ENCODE results near the gene PIWIL1.

The PIWIL1 gene

GRCh38 chr12:130337488-130338303 is at the start of gene PIWIL1:
PIWIL1 (plus strand) TSS chr12:130337887; CDS start chr12:130342592, 4,705 bp downstream.
- H3K4me3 ChIP-seq (ENCODE audit: low read depth, low read length): no peak within 1 kb of the TSS
- DNase-seq (ENCODE audit: low read depth): no peak

- H3K4me3 ChIP-seq (ENCODE audit: low read depth, low read length): no peak overlapping the region
- DNase-seq (ENCODE audit: low read depth): no peak
Measured at GRCh38 chr12:130288206-130288605, 49.5 kb upstream of the PIWIL1 start.

- H3K4me3 ChIP-seq (ENCODE audit: low read depth, low read length): no peak overlapping the region
- DNase-seq (ENCODE audit: low read depth): no peak
Measured at GRCh38 chr12:130288691-130289090, 49.0 kb upstream of the PIWIL1 start.

GRCh38 chr12:130290114-130290513 is 47.6 kb upstream of the PIWIL1 start:
- no peak for DNase-seq (ENCODE audit: low read depth)
- no peak overlapping the region for H3K4me3 ChIP-seq (ENCODE audit: low read depth, low read length)

- DNase-seq (ENCODE audit: low read depth): no peak
Measured at GRCh38 chr12:130298322-130299021, 39.2 kb upstream of the PIWIL1 start.

GRCh38 chr12:130299574-130299973 is 38.1 kb upstream of the PIWIL1 start:
- no peak for DNase-seq (ENCODE audit: low read depth)
- H3K4me3 ChIP-seq (ENCODE audit: low read depth, low read length): no peak overlapping the region

More at GRCh38 chr12:130298322-130299021, 39.2 kb upstream of the PIWIL1 start:
- H3K4me3 ChIP-seq (ENCODE audit: low read depth, low read length): no peak overlapping the region

GRCh38 chr12:130300090-130300489 is 37.6 kb upstream of the PIWIL1 start:
- H3K4me3 ChIP-seq (ENCODE audit: low read depth, low read length): no peak overlapping the region
- no peak for DNase-seq (ENCODE audit: low read depth)

GRCh38 chr12:130300737-130301535 is 36.8 kb upstream of the PIWIL1 start:
- no peak for DNase-seq (ENCODE audit: low read depth)

GRCh38 chr12:130301559-130301958 is 36.1 kb upstream of the PIWIL1 start:
- DNase-seq (ENCODE audit: low read depth): no peak
- no peak overlapping the region for H3K4me3 ChIP-seq (ENCODE audit: low read depth, low read length)

More at GRCh38 chr12:130300737-130301535, 36.8 kb upstream of the PIWIL1 start:
- no peak overlapping the region for H3K4me3 ChIP-seq (ENCODE audit: low read depth, low read length)

GRCh38 chr12:130303781-130304180 is 33.9 kb upstream of the PIWIL1 start:
- DNase-seq (ENCODE audit: low read depth): no peak
- H3K4me3 ChIP-seq (ENCODE audit: low read depth, low read length): no peak overlapping the region

- H3K4me3 ChIP-seq (ENCODE audit: low read depth, low read length): no peak overlapping the region
- DNase-seq (ENCODE audit: low read depth): no peak
Measured at GRCh38 chr12:130307859-130308258, 29.8 kb upstream of the PIWIL1 start.

- DNase-seq (ENCODE audit: low read depth): no peak
- no peak overlapping the region for H3K4me3 ChIP-seq (ENCODE audit: low read depth, low read length)
Measured at GRCh38 chr12:130308393-130308792, 29.3 kb upstream of the PIWIL1 start.

GRCh38 chr12:130316251-130316650 is 21.4 kb upstream of the PIWIL1 start:
- H3K4me3 ChIP-seq (ENCODE audit: low read depth, low read length): no peak overlapping the region
- no peak for DNase-seq (ENCODE audit: low read depth)

GRCh38 chr12:130320536-130320935 is 17.2 kb upstream of the PIWIL1 start:
- no peak overlapping the region for H3K4me3 ChIP-seq (ENCODE audit: low read depth, low read length)
- DNase-seq (ENCODE audit: low read depth): no peak

GRCh38 chr12:130322263-130322662 is 15.4 kb upstream of the PIWIL1 start:
- no peak overlapping the region for H3K4me3 ChIP-seq (ENCODE audit: low read depth, low read length)
- no peak for DNase-seq (ENCODE audit: low read depth)

GRCh38 chr12:130330685-130331084 is 7.0 kb upstream of the PIWIL1 start:
- no peak for DNase-seq (ENCODE audit: low read depth)
- H3K4me3 ChIP-seq (ENCODE audit: low read depth, low read length): no peak overlapping the region

GRCh38 chr12:130331146-130331545 is 6.5 kb upstream of the PIWIL1 start:
- H3K4me3 ChIP-seq (ENCODE audit: low read depth, low read length): no peak overlapping the region
- DNase-seq (ENCODE audit: low read depth): no peak

GRCh38 chr12:130333341-130333740 is 4.3 kb upstream of the PIWIL1 start:
- DNase-seq (ENCODE audit: low read depth): no peak
- no peak overlapping the region for H3K4me3 ChIP-seq (ENCODE audit: low read depth, low read length)

GRCh38 chr12:130334399-130334798 is 3.3 kb upstream of the PIWIL1 start:
- DNase-seq (ENCODE audit: low read depth): no peak

GRCh38 chr12:130334937-130335336 is 2.8 kb upstream of the PIWIL1 start:
- H3K4me3 ChIP-seq (ENCODE audit: low read depth, low read length): no peak overlapping the region
- DNase-seq (ENCODE audit: low read depth): no peak

More at GRCh38 chr12:130334399-130334798, 3.3 kb upstream of the PIWIL1 start:
- no peak overlapping the region for H3K4me3 ChIP-seq (ENCODE audit: low read depth, low read length)

All from skeletal muscle cell (primary cell).